Activated naive CD4-positive, alpha-beta T cell (primary cell): ENCODE results near the gene CTIF.
A peak's percentile ranks its signal among the peaks of the same experiment; 100 is the strongest.

Experiments used
- DNase-seq, 4 experiments: peaks; one replicate each; lab custom pipeline; 2025; lab: John Stamatoyannopoulos, UW

CTIF gene

DNA sequence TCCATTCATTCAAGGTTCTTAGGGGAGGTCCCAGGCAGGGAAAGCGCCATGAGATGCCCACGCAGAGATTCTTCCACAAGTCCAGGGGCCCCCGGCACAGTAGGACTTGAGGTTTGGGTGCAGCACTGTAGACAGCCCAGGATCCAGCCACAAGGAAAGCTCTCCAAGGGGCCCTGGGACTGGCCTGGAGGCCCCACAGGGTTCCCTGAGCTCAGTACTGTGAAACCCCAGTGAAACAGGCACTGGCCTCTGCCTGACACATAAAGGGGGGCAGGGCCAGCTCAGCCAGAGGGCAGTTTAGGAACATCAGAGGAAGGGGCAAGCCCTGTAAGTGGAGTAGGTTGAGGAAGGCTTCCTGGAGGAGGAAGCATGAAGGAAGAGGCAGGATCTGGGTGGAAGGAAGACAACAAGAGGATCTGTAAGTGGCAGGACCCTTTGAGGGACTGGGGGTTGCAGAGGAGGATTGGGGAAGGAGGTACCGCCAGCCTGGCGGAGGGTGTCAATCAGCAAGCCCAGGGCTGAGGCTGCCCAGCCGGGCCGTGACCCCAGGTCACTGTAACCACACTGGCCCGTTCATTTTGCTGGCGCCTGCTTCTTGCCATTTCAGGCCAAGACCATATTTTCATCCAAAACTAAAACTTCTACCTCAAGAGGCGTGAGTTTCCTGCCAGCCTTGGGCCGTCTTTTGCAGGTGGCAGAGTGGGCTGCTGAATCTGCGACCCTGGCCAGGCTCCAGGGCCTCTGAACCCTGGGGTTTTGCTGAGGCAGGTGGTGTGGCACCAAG, 236.7 kb downstream of the CTIF start:
- DNase-seq = no peak

DNA sequence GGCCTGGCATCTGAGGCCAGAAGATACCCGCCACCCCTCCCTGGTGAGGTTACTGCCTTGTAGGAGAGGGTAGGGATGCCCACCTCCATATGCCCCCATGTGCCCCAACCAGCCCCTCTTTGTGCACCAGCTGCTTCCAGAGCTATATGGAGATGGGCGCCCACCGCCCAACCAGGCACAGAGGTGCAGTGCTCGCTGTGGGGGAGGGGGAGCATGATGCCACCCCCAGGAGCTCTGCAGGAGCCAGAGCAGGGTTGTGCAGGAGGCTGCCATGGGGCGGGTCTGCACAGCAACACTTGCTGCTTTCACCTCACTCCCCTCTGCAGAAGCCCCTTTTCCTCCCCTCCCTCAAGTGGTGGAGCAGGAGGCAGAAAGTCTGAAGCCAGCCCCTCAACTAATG, 237.3 kb downstream of the CTIF start:
- no peak for DNase-seq

DNA sequence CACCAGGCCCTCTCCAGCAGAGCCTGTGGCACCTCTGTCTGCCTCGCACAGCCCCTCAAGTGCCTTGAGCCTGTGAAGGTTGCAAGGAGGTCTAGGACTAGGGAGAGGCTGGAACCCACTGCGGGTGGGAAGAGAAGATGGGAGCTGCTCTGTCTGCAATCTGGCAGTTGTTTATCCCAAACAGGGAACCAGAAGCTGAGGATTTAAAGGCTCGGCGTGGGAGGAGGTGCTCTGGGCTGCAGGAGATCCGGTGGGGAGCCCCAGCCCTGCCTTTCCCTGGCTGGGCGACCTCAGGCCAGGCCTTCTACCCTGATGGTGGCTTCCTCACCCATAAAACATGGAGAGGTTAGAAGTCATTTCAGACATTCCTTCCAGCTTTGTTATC, 237.8 kb downstream of the CTIF start:
- DNase-seq = no peak

DNA sequence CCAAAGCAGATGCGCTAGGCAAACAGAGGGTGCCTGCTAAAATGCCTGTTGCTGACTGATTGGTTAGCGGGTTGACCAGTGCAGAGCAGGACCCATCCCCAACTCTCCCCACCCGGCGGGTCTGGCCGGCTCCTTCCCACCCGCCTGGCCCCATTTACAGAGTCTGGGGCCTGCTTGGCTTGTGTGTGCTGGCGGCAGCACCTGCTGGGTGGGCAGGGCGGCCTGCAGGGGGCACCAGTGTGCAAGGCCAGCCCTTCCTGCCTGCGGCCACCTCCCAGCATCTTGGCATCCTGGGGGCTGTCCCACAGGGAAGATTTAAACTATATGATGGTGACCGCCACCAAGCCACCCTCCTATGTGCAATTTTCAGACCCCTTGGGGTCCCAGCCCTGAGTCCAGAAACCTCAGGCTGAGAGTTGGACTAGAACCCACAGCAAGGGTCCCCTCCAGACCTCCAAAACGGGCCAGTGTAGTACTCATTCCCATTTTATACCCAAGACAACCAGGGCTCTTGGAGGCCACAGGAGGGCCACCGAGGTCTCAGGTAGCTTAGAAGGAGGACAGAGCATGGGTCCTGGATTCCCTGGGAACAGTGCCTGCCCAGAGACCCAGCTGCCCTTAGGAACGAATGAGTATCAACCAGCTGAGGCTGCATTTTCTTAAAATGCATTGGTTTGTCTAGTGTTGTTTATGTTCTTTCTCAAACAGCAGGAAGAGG, 238.4 kb downstream of the CTIF start:
- DNase-seq = peak; percentile 23 to 69 (median 44)

DNA sequence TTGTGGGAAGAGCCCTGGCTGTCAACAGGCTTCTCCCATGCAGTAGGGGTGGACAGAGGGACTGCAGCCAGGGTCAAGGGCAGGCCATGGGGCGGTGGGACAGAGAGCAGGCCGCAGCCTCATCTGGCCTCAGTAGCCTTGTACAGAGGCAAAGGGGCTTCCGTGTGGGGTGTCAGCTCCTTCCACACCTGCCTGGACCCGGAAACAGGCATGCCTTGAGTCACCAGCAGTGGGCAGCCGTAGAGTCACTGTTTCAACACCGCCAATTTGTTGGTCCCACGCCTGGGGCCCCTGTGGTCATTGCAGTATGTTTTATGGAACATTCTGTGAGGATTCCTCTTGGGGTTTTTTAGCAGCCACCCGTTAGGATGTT, 238.9 kb downstream of the CTIF start:
- no peak for DNase-seq

DNA sequence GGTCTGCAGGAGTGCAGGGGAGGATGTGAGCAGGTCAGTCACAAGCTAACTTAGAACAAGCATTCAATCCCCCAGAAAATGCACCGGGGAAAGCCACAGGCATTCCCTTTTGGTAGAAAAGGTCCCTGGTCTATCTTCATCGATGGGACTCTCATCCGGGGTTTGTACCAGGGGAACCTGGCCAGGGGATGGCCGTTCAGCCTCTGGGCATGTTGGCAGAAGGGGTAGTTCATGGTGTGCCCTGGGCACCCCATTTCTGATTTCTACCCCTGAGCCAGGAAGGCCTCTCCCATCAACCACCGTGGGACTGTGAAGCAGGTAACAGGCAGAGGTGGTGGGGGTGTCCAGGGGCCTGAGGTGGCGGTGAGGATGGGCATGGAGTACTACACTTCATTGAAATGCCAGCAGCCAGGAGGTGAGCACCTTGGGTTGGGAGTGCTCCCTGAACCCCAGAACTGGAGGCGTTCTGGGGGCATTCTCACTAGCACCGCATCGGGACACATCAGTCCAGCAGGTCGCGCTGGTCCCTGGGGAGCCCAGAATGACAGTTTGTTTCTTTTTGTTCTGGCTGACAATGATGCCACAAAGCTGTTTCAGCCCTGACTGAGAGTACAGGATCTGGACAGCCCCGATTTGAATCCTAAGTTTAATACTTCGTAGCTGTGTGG, 239.6 kb downstream of the CTIF start:
- no peak for DNase-seq

DNA sequence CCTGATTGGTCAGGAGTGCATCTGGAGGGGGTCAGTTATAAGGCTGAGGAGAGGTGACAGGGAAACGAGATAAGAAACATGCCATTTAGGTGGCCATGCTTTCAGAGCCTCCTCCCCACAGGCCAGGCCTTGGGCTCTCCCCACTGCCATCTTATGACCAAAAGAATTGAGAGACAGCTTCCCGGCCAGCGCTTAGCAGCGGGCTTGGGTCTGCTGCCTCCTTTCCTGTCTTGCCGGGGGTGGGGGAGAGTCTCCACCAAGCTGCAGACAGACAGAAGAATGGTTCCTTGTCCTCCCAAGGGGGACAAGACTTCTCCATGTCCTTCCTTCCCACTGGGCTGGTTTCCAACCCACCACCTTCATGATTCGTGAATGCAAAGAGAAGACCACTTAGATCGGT, 240.6 kb downstream of the CTIF start:
- no peak for DNase-seq

DNA sequence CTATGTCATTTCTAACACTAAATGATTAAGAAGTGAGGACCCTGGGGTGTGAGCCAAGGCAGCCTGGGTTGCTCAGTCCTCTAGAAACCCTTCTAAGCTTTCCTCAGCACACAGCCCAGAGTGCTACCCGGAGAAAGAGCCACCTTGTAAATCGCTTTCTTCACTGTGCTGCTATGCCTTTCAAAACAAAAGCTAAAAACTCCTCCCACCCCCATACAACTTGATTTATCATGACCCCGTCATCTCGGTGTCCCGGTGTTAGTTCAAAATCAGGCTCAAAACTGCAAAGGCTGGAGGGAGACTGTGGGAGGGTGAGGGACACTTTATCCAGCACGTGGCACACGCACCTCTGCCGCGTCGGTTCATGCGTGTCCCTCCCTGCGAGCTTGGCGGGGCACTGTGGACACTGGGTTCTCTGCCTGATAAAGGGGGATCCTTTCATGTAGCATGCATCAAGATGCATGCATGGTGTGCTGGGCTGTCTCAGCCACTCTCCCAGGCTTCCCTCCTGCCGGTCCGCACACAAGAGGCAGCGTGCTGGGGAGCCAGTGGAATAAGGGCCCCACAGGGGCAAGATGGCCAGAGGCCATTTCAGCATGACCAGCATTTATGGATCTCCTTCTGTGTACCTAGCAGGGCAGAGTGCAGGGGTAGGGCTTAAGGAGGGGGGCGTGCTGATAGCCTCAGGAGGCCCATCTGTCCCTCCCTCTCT, 241.5 kb downstream of the CTIF start:
- DNase-seq = no peak

DNA sequence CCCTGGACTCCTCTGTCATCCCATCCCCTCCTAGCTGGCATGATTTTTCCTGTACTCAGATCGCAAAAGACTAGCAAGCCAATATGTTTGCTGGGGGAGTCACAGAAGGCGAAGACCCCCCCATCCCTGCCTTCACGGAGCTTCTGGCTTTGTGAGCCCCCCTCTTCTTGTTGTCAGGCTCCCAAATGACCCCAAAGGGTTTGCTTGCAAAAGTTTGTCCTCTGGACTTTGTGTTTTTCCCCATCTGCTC, 242.0 kb downstream of the CTIF start:
- no peak for DNase-seq

DNA sequence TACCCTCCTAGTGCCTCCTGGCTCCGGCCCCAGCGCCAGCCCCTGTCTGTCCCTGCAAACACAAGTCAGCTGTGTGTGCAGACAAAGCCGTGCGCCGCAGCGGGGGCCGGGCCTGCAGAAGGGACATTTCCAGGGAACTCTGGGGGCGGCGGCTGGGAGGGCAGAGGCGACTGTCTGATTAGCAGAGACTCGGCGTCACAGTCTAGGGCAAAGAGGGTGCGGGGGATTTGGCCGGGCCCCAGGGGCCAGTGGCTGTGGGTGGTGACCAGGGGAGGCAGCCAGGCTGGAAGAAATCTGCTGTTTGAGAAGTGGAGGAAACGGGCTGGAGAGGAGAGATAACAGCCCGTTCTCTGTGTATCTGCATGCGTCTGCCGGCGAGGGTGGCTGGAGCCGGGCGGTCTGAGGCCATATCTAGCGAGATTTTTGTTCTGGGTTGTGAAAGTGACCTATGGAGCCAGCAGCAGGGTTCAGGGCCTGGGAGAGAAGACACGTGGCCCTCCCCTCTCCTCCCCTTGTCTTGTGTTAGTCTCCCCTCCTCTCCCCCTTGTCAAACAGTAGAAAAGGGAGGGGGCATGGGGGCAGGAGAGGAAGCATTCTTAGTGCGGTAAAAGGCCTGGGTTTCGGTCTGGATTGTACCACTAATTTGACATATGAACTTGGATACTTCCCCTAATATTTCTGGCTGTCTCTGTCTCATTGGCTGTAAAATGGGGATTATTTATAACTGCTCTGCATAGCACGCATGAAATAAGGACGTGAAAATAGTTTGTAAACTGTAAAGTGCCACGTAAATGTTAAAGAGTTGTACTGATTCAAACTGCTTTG, 242.5 kb downstream of the CTIF start:
- DNase-seq = no peak

DNA sequence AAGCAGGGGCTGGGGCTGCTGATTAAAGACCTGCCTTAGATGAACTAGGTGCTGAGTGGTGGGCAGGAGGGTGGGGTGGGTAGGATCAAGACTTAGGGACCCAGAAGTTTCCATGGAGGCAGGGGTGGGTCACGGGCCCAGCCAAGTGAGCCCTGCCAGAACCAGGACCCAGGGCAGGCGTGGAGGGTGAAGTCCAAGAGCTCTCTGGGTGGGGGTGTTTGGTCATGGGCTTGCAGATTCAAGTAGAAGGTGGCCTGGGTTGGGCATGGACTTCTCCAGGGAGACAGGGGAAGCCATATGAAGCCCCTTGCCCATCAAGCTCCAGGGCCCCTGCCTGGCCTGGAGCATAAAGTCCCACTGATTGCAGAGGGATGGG, 243.1 kb downstream of the CTIF start:
- no peak for DNase-seq

DNA sequence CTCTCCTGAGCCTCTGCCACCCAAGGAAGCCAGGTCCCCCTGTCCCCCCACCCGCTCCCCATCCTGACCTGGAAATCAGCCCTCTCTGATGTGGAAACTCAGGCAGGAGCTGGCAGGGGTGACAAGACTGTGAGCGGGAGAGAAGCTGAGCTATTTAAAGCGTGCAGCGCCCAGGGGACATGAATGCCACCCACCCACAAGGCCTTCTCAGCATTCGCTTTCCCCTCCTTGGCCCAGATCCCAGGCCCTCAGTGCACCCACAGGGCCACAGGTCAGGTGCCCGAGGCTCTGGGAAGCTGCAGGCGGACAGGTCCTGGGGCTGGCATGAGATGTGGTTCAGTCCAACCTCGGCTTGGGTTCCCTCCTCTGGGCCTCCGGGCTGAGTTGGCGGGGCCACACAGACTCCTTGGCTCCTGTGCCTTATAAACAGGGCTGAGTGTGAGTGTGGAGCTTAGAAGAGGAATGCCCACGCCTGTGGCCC, 243.6 kb downstream of the CTIF start:
- DNase-seq = no peak

DNA sequence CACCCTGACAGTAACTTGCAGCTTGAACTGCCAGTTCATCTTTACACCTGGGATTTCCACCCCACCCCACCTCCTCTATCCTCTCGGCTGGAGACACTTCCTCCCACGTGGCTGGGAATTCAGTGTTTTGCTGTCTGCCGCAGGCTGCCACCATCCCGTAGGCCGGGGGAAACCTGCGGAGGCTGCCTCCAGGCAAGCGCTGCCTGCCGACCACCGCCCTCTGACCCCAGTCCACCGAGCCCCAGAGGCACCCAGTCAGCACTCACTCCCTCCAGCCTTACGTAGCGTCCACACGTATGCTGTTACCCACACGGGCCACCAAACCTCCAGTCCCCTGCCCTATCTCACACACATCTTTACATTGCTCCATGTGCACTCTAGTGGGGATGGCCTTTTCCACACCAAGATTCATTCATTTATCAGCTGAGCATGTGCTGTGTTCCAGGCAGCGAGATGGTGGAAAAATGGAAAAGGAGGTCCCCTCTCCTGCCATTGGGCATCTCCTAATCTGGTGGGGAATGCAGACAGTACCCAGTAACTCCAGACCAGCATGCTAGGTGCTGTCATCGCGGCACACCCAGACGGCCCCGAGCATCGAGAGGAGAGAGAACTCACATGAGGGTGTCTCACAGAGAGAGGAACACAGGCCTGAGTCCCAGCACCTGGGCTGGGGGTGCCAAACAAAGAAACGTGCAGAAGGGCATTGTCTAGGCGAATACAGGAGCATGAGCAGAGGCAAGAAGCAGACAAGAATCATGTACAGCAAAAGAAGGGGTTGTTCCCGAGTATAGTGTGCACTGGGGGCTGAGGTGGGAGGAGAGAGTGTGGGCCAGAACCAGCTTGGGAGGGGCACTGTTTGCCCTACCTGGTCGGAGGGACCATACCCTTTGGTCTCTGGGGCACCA, 245.0 kb downstream of the CTIF start:
- DNase-seq = no peak

DNA sequence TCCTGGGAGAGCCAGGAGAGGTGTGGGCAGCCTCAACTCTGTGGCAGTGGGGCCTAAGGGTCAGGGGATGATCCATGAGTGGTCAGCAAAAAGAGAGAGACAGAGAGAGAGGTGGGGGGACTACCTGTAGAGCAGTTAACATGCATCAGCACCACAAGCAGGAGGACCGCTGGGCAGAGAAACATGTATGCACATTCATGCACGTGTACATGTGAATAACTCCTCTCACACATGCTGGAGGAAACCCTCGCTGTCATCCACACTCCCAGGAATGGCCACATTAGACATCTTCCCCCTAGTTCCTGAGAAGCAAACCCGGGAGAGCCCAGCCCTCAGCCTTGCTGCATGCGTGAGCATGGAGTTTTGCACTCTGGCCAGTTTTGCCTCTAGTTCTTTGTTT, 245.8 kb downstream of the CTIF start:
- no peak for DNase-seq

DNA sequence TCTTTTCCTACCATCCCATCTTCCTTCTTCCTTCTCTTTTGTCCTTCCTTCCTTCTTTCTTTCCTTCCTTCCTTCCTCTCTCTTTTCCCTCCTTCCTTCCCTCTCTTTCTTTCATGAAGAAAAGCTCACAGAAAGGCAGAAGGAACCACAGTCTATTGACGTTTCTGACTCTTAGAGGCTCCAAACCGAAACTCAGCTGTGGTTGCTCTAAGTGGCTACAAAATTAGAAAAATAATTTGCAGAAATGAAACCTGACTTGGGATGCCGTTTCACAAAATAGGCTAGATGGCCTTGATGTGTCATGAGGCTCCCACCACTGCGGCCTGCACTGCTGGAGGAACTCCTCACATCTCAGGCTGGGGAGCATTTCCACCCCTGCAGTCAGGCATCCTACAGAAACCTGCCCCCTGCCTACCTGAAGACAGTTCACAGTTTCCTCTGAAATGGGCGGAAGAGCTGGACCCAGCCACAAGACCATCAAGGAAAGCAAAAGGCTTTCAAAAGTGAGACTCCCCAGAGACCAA, 246.3 kb downstream of the CTIF start:
- no peak for DNase-seq

DNA sequence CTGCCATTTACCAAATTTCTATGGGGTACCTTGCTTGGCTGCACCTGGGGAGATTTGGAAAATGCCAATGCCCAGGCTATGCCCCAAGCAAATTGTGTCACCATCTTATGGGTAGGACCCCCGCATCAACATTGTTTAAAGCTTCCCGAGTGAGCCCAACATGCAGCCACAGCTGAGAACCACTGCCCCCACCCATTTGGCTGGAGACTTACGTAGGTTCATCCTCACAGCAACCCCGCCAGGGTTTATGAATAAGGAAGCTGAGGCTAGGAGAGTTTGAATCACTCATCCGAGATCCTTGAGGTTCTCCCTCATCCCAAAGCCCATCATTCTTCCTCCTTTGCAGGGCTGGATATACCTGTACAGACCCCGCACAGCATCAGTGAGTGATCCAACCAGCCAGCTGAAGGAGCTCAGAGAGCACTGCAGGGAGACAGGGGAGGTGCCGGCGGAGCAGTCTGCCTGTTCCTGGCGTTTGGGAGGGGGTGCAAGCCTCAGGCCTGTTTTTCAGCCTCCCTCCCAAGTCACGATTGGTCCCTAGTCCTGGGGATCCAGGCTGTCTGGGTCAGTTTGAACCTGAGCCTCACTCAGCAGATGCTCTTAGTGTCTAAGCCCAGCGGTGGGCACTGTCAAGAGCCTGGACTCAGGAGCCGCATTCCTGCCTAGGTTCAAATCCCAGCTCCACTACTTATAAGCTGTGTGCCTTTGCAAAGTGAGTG, 247.1 kb downstream of the CTIF start:
- no peak for DNase-seq

DNA sequence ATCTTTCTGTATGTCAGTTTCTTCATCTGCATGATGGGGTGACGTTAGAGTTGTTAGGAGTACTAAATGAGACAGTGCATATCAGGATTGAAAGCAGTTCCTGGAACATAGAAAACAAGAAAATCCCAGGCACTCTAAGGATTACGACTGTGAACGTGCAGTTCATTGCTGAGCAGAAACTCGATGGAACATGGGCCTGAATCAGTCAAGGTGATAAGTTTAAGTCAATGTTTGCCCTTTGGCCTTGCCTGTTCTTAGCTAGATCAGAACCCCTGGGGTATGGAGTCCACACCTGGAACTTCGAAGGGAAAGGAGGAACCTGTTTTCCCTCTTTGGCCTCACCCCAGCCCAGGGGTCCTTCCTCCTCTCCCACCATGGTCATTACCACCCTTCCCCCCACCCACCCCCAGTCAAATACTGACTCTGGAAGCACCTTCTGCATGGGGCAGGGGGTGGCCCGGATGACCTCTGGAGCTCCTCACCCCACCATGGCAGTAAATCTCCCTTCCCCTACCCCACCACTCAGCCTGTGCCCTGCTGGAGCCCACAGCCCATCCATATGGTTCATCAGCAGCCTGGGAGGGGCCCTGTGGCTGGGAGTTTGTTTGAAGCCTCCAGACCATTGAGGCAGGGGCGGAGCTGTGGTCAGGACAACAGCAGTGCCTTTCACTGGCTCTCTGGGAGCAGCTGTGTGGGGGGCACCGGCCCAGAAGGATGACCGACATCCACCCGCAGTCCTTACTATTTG, 247.8 kb downstream of the CTIF start:
- DNase-seq = no peak

DNA sequence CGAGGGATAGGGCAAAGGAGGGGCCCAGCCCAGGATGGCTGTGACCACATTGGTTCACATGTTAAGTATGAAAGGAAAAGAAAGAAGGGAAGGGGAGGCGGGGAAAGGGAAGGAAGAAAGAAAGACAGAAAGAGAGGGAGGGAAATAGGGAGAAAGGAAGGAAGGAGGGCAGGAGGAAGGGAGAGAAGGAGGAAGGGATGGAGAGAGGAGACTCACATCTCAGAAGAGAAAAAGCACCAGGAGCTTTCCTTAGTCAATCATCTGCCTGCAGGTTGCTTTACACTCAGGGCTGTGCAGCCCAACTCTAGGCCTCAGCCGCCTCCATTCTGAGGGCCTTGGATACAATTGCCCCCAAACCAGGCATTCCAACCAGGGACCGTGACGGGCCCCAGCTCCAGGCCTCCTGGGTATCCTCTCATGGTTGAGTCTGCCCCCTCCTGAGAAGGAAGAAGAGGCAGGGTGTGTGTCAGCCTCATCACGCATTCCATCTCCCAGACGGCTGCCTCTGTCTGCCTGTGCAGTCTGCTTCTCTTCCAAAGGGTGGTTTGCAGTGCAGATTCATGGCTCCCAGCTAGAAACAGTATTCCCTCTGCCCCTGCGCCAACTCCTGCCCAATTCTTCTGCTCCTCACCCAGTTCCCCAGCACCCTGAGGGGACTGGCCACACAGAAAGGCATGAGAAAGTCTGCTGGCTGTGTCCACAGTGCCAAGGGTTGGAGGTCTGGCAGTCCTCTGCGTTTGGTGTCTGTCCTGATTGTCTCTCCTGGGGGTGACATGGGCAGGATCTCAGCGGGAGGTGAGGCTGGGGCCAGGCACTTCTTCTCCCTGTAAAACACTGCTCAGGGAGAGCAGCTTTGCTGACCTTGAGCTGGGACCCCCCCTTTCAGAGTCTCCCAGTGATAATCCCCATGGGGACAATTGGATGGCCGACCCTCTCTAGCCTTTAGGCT, 248.6 kb downstream of the CTIF start:
- DNase-seq = no peak
